HG03196 (cell line): ENCODE data around the gene APPBP2.

Experiments used
- ATAC-seq: cut with Tn5 transposase; IDR thresholded peaks from one replicate; pipeline ENCODE4 v1.9.1; 2021; ENCODE audit not compliant: unreplicated experiment

Gene APPBP2

DNA sequence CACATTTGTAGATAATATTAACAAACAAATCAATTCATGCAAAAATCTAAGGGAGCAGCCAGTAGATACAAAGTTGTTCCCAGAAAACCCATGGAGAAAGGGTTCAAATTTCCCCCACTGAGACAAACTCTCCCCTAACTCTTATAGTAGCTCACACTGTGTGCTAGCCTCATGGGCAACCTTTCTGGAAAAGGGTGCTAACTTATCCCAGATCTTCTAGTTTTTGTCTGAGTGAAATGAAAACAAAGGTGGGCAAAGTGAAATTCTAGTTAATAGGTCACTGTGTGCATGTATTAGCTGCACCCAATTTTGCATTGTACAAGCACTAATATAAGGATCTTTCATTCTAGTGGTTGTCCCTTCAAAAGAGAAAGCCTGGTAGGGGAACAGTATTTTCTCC is 124.2 kb downstream of the APPBP2 start:
- ATAC-seq = no peak

DNA sequence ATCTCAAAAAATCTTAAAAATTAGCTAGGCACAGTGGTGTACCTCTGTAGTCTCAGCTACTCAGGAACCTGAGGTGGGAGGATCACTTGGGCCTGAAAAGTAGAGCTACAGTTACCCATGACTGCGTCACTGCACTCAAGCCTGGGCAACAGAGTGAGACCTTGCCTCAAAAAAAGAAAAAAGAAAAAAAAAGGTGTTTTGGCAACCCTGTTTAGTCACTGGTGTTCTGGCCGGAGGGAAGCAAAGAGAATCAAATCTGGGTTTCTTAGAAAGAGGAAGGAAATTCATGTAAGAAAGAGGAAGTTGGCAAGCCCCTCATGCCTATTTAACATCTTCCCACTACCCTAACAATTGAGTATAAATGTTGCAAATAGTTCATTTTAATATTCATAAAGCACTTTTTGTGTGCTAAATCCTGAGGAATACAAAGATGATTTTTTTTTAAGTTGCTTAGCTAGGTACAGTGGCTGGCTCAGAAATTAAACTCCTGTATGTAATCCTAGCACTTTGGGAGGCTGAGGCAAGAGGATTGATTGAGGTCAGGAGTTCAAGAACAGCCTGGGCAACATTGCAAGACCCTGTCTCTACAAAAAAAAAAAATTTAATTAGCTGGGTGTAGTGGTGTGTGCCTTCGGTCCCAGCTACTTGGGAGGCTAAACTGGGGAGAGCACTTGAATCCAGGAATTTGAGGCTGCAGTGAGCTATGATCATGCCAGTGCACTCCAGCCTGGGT is 127.6 kb downstream of the APPBP2 start:
- peak; percentile 50 for ATAC-seq

DNA sequence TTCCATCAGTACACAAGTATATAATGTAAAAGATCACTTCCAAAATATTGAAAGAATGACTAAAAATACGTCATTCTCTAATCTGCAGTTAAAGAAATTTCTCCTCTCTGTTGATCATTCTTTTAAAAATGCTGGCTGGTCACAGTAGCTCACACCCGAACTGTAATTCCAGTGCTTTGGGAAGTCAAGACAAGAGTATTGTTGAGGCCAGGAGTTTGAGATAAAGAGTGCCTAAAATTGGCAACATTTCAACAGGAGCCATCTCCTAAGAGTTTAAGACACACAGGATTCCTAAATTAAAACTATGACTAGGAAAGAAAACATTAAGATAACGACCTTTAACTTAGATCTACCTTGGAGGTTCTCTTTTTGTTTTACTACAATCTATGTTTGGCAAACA is 129.6 kb downstream of the APPBP2 start:
- no peak for ATAC-seq

DNA sequence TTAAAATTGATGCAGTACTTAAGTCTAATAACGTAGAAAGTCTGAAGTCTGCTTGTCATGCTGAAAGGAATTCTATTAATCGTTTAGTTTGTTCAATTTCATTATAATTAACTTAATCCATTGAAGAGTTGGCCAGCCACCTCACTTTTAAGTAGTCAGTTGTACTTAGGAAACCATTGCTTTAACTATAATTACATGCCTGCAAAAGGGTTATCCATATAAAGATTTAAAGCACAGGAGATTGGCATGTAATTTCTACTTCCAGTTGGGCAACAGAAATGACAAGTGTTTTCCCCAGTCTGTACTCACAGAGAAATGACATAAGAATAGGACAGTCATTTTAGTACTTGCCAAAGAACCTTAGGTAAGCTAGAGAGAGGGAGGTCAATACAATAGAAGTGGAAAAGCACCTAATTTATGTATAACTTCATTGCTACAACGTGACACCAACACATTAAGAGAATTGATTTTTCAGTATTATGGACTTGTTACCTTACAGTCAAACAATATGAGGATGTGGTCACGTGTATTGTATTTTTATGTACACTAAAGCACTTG is 130.5 kb downstream of the APPBP2 start:
- no peak for ATAC-seq

DNA sequence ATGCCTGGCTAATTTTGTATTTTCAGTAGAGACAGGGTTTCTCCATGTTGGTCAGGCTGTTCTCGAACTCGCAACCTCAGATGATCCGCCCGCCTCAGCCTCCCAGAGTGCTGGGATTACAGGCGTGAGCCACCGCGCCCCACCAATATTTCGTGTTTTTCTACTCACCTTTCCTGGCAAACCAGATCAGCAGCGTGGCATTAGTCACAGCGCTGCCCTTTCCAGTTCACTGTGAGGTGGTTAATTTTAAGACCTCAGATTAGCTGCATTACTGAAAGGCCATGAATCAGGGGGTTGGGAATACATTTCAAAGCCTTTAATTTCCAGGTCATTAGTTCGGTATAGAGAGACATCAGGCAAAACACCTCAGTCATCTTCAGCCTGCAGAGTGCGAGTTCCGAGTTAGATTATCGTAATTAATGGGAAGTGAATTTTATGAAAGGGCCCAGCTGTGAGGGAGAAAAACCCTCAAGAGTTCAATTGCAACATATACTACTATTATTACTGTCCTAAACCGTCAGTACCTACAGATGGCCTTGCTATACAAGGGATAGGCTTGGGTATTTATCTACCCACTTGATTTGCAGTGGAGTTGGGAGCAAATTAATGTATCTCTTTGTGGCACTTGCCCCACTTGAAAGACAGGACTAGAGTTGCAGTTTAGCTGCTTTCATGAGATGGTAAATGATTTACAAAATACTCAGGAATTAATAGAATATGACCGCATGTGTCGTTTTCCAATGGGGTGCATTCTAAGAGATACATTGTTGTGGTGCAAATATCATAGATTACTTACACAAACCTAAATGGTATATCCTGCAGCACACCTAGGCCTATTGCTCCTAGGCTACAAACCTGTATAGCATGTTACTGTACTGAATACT is 132.0 kb downstream of the APPBP2 start:
- ATAC-seq = no peak
